Measurements from ENCODE around the gene ACTL8. TPM values are rescaled to one million over a fixed set of nuclear protein-coding genes. Genes with fewer than 3 reads are reported as not detected.

Gene ACTL8
- total and polyA plus RNA-seq, 10 donors, result not detected

GRCh38 chr1:17791480-17791879 lies 36.3 kb downstream of the ACTL8 start:
- Histone ChIP-seq H3K4me1 (no peaks in the 10 kb centered on the region), H3K4me3 (no peak overlapping the region), H3K27me3 (replicated peaks in 1 of 7) (peaks cover 0 to 55% (median 0%) of the 10 kb centered on the region in 7 donors), H3K9me3 (no peaks in the 10 kb centered on the region), H3K27ac (no peak overlapping the region), H3K36me3 (no peaks in the 10 kb centered on the region)
- intact Hi-C loops (cut with DNase I; ENCODE audit: low total_unique reads), result no loop called here
- no peak for DNase-seq
- TF ChIP-seq POLR2A (IDR thresholded peaks at IDR 0.05) (no peak), POLR2AphosphoS5 (IDR thresholded peaks at IDR 0.05) (no peak), CTCF (IDR thresholded peaks at IDR 0.05 in 8 of 11, conservative IDR thresholded peaks at IDR 0.05 in 3 of 11) (no peak)
- 87 to 93% (median 91%) methylated on average over 3 to 7 of the region's 7 CpGs for WGBS, 5 donors

- H3K27ac ChIP-seq, result no peak overlapping the region
- H3K36me3 ChIP-seq, result no peaks in the 10 kb centered on the region
- WGBS, 5 donors, result 72 to 87% (median 77%) methylated on average over 6 of the region's 6 CpGs
- H3K9me3 ChIP-seq, result no peaks in the 10 kb centered on the region
- no peaks in the 10 kb centered on the region for H3K4me1 ChIP-seq
- peaks cover 0 to 61% (median 0%) of the 10 kb centered on the region in 7 donors for H3K27me3 ChIP-seq (replicated peaks in 1 of 7)
- intact Hi-C loops (cut with DNase I; ENCODE audit: low total_unique reads), result no loop called here
- no peak overlapping the region for H3K4me3 ChIP-seq
- no peak for TF ChIP-seq POLR2A (IDR thresholded peaks at IDR 0.05)
- DNase-seq, result no peak
Measured at GRCh38 chr1:17792421-17792820, 37.3 kb downstream of the ACTL8 start.

DNA sequence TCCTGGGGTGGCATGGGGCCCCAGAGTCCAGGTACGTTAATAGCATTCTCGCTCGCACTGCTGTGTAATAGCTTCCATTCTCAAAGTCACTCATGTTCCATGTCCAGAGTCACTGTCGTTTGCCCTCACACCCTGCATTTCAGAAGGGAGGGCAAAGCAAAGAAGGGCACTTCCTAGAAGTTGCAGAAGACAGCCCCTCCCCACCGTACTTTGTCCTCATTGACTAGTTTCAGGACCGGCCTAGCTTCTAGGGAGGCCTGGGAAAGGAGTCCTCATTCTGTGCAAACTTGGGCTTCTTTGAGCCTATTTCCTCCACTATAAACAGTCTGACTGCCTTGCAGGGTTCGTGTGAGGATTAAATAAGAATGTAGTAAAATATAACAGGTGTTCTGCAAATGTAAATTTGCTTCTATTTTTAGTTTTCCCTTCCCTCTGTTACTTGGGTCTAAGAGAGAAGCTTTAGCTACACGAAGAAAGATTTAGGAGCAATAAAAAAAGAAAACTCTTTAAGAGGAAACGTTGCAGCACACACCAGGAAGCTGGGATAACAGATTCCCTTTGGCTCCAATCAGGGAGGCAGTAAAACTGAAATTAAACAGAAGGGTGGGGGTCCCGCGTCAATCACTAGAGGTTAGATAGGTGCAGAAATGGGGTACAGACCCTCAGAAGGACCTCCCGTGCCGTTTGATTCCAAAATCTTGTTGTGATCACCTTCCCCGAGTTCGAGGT lies 40.1 kb downstream of the ACTL8 start:
- WGBS, 5 donors, result 50 to 61% (median 57%) methylated on average over 15 of the region's 15 CpGs
- H3K36me3 ChIP-seq, result no peaks in the 10 kb centered on the region
- H3K4me1 ChIP-seq, result no peaks in the 10 kb centered on the region
- H3K4me3 ChIP-seq, result no peak overlapping the region
- no peak overlapping the region for H3K27ac ChIP-seq
- TF ChIP-seq CTCF (IDR thresholded peaks at IDR 0.05 in 8 of 11, conservative IDR thresholded peaks at IDR 0.05 in 3 of 11), result no peak
- no peak for TF ChIP-seq POLR2AphosphoS5 (IDR thresholded peaks at IDR 0.05)
- no peak for TF ChIP-seq POLR2A (IDR thresholded peaks at IDR 0.05)
- H3K27me3 ChIP-seq (replicated peaks in 1 of 7), result peaks cover 0 to 66% (median 0%) of the 10 kb centered on the region in 7 donors
- intact Hi-C loops (cut with DNase I; ENCODE audit: low total_unique reads), result no loop called here
- DNase-seq, result no peak
- H3K9me3 ChIP-seq, result no peaks in the 10 kb centered on the region

GRCh38 chr1:17795836-17796645 lies 40.9 kb downstream of the ACTL8 start:
- no peak for DNase-seq
- Histone ChIP-seq H3K9me3 (no peaks in the 10 kb centered on the region), H3K27me3 (replicated peaks in 1 of 7) (peaks cover 0 to 67% (median 0%) of the 10 kb centered on the region in 7 donors), H3K4me3 (no peak overlapping the region), H3K4me1 (no peaks in the 10 kb centered on the region), H3K27ac (no peak overlapping the region), H3K36me3 (no peaks in the 10 kb centered on the region)
- TF ChIP-seq POLR2AphosphoS5 (IDR thresholded peaks at IDR 0.05), result no peak
- TF ChIP-seq POLR2A (IDR thresholded peaks at IDR 0.05), result no peak
- TF ChIP-seq CTCF (IDR thresholded peaks at IDR 0.05 in 8 of 11, conservative IDR thresholded peaks at IDR 0.05 in 3 of 11), result no peak
- intact Hi-C loops (cut with DNase I; ENCODE audit: low total_unique reads), result no loop called here
- WGBS, 5 donors, result 64 to 70% (median 67%) methylated on average over 10 of the region's 10 CpGs
